Stimulated activated CD8-positive, alpha-beta memory T cell treated with anti-CD3 and anti-CD28 coated beads, Interleukin-15, amount 100 ng/mL, for 48 hours (primary cell): ENCODE data around the gene NELL1.
"Not testable (repeated sequence)": the region's sequence is repeated elsewhere in the genome, so short reads cannot be mapped to it uniquely, and the experiment has no call there.

ENCODE experiments used
- DNase-seq, 2 donors: peaks; one replicate each; pipeline ENCODE4 v3.0.0-alpha.2; 2020; ENCODE audit warnings: low read depth in 2 of 2

The NELL1 gene

DNA sequence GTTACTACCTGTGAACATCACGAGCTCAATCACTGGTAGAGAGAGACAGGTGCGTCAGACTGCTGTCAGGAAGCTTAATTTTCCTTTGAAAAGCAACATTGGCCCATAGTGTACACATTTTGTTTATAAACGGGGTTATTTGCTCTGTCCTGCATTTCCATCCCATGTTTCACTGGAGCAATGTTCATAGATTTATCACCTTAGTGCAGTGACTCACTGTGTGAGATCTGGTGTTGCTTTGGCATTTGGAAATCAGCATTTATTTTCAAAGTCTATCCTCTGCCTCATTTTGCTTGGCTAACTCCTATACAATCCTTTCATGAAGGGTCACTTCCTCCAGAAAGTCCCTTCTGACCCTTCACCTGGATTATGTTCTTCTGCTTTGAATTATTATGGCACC, 529.1 kb downstream of the NELL1 start:
- no peak for DNase-seq

DNA sequence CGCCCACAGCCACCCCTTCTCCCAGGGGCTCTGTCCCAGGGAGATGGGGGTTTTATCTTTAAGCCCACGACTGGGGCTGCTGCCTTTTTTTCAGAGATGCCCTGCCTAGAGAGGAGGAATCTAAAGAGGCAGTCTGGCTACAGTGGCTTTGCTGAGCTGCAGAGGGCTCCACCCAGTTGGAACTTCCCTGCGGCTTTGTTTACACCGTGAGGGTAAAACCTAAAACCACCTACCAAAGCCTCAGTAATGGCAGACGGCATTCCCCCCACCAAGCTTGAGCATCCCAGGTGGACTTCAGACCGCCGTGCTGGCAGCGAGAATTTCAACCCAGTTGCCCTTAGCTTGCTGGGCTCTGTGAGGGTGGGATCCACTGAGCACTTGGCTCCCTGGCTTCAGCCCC, 535.8 kb downstream of the NELL1 start:
- DNase-seq = no peak

DNA sequence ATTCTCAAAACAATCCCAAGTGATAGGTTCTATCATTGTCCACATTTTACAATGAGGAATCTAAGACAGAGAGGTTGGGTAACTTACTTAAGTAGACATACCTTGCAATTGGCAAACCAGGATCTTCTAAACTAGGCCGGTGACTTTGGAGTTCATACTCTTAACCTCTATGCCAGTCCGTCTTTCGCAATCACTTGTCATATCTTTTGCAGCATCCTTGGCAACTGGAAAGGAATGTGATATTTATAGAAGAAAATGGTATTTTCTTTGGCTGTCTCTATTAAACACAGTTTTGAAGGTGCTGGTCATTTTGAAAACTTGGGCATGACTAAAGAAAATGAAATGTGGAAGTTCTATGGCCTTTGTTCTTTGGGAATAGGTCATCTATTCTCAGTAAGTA, 556.5 kb downstream of the NELL1 start:
- no peak for DNase-seq

DNA sequence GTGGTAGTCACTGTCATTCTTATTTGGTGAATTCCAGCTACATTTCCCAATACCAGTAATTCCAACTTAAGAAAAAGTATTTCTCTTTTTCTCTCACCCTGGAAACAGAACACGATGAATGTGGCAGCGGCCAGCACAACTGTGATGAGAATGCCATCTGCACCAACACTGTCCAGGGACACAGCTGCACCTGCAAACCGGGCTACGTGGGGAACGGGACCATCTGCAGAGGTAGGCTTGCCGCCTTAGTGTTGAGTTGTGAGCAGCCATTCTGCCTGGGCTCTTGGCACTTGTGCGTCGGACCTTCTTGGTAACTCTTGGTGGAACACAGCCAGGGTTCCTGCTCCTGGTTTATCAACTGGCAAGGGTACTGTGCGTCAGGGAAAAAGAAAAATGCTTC, 559.8 kb downstream of the NELL1 start:
- no peak for DNase-seq

DNA sequence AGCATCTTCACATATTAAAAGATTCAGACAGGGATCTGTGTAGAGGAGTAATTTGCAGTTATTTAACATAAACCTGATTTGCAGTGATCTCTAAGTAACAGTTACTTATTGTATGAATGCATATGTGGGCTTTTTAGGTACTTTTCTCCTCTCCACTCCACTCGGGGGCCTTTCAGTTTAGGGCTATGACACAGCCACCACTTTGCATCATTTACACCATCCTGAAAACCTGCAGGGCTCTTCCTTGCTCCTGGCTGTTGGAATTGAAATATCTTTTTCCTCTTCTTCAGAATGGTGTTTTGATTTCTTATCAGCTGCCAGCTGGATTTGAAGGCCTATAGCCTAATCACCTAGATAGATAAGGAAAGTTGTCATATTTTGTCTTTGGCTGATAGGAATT, 580.8 kb downstream of the NELL1 start:
- DNase-seq = no peak

DNA sequence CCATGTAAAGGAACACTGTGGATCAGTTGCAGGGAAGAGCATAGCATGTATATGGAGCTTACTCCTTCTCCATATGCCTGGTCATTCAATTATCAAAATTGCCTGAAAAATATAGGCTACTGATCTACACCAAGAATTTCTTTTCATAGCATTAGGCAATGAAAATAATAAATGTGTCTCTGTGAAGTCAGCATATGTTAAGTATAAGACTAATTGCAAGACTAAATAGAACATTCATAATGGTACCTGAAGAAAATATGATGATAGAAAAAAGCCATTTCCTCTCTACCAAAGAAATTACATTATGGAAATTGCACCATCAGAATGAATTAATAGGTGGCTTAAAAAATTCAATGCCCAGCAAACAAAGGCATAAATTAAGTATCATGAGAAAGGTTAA, 584.7 kb downstream of the NELL1 start:
- DNase-seq = no peak

DNA sequence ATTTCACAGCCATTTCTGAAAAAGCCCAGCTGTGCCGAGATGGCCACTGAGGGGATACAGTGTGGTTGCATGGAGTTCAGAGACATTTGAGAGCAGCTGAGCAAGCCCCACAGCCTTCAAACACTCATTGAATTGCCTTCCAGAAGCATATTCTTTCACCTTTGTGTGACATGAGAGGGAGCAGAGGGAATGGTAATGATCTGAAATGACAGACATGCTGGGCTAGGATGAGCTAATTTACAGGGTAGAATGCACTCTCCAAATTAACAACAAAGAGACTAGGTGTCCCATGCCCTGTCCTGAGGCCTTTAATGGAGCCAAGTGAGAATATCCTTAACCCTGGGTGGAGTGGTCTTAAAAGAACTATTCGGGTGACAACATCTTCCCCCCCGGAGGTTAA, 585.4 kb downstream of the NELL1 start:
- no peak for DNase-seq

DNA sequence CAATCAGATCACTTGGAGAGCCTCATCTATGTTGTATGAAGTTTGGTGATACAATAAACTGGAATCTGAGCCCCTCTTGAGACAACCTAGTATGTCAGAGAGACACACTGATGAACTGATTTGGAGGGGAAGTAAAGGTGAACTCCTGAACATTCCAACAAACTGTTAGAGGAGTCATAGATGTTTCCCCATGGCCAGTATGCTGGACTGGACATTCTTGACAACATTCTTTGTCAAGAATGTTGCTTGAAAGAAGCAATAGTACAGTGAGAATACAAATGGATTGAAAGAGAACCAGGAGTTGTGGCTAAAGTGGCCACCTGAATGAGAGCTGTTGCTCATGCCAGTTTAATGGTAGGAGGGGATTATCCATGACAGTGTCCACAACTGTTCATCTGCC, 588.1 kb downstream of the NELL1 start:
- no peak for DNase-seq

DNA sequence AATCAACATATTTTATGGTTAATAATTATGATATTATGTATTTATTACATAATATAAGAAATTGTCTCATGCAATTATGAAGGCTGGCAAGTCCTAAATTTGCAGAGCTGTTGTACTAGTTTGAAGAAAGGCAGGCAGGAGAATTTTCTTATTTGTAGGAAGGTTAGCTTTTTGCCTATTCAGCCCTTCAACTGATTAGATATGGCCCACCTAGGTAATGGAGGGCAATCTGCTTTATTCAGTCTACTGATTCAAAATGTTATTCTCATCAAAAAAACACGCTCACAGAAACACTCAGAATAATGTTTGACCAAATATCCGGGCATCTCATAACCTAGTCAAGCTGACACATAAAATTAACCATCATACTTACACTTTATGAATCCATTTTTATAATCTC, 589.0 kb downstream of the NELL1 start:
- no peak for DNase-seq

DNA sequence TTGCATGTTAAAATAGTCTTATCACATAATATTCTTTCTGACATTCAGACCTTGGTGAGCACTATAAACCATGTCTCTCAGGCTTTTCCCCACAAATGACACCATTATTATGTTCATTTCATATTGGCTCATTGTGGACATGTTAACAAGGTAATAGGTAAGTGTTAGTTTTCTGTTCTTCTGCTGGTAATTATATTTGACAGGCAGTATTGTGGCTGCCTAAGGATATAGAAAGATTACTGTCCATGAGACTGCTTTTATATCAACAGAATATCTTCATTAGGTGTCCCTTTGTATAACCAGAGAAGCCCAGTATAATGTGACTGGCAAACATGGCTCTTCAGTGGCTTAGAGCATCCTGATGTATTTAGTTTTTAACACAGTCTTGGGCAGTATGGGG, 590.7 kb downstream of the NELL1 start:
- no peak for DNase-seq

DNA sequence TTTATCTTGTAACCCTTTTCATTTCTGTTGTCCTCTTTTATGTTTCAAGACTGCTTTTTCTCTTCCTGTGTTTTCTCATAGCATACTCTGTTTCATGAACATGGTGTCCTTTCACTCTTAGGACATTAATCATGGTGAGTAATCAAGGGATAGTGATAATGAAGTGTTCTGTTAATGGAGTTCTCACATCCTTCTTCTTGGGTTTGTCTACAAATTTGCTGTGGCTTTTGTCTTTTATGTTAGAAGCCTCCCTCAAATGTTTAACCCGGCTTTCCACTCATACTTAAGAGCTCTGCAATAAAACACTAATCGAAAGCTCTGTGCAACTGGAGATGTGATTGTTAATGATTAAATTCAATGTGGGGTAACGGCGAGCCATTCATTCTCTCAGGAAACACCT, 593.6 kb downstream of the NELL1 start:
- DNase-seq = no peak

DNA sequence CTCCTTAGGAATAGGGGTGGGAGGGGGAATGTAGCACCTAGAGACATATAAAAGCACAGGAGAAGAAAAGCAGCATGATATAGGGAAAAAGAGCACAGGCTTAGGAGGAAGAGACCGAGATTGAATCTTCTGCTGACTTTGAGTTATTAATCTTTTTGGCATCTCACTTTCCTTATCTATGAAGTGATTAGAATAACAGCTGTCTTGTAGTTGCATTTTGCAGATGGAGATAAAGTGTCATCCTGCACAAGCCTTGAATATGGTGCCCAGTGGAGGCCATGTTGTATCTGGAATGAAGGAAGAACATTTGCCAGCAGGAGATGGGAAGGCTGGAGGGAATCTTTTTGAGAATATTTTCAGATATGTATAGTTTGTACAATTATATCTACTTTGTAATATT, 594.7 kb downstream of the NELL1 start:
- no peak for DNase-seq

DNA sequence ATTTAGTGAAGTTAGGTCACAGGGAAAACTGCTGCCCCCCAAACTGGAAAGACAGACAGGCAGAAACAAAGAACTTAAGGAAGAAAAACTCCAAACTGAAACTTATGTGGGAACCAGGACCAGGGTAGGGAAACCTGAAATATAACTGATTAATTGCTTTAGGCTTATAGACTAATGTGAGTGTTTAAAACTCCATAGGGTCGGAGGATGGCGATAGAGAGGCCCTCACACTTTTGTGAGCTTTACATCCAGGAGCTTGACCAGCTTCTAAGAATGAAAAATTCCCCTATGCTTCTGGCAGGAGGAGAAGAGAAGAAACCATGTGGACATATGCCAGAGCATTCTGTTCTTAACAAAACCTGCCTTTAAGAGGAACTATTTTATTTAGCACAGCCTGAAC, 598.6 kb downstream of the NELL1 start:
- DNase-seq = no peak

DNA sequence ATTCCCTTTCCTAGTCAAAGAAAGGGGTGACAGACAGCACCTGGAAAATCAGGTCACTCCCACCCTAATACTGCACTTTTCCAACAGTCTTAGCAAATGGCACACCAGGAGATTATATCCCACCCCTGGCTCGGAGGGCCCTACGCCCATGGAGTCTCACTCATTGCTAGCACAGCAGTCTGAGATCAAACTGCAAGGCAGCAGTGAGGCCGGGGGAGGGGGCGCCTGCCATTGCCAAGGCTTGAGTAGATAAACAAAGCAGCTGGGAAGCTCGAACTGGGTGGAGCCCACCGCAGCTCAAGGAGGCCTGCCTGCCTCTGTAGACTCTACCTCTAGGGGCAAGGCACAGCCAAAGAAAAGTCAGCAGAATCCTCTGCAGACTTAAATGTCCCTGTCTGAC, 602.8 kb downstream of the NELL1 start:
- not testable (repeated sequence) for DNase-seq

DNA sequence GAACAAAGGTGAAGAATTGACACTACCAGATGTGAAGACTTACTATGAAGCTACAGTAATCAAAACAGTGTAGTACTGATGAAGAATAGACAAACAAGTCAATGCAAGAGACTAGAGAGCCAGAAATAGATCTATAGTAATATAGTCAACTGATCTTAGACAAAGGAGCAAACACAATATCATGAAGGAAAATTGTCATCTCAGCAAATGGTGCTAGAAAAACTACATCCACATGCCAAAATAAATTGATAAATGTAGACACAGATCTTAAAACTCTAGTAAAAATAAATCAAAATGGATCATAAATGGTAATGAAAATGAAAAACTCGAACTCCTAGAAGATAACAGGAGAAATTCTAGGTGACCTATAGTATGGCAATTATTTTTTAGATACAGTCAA, 609.5 kb downstream of the NELL1 start:
- no peak for DNase-seq

DNA sequence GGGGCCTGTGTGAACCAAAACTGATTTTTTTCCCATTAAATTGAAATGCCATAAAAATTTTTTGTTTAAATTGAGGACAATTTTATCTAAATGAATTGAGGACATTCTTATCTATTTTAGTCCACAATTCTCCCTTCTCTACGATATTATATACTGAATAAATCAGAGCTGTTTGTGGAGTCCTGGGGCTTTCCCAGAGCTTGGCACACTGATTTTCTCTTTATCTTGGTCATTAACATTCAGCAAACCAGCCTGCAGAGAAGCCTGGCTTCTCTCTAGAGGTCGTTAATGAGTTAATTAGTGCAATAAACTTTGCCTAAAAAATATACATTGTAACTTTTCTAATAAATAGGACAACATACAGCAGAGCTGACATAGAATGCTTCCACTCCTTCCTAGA, 615.7 kb downstream of the NELL1 start:
- no peak for DNase-seq

DNA sequence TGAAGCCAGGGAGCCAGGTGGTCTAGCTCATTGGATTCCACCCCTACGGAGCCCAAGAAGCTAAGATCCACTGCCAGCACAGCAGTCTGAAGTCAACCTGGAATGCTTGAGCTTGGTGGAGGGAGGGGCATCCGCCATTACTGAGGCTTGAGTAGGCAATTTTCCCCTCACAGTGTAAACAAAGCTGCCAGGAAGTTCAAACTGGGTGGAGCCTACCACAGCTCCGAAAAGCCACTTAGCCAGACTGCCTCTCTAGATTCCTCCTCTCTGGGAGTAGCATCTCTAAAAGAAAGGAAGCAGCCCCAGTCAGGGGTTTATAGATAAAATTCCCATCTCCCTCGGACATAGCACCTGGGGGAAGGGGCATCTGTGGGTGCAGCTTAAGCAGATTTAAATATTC, 620.3 kb downstream of the NELL1 start:
- DNase-seq = no peak

DNA sequence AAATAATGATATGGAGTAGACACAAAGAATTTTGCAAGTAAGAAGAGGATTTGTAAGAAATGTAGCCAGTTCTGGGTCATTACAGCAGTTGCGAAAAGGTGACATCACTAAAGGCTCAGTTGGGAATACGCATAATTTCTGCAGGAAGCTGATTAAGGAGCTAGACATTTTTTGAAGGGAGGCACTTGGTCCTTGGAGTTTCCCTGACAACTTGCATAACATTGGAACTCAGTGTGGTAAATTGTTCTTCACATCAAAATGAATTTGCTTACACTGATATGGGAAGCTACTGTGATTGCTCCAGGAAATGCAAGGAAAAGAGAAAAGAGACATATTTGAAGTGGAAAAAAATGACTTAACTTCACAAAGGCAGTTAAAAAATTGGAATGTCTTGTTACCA, 626.1 kb downstream of the NELL1 start:
- no peak for DNase-seq

DNA sequence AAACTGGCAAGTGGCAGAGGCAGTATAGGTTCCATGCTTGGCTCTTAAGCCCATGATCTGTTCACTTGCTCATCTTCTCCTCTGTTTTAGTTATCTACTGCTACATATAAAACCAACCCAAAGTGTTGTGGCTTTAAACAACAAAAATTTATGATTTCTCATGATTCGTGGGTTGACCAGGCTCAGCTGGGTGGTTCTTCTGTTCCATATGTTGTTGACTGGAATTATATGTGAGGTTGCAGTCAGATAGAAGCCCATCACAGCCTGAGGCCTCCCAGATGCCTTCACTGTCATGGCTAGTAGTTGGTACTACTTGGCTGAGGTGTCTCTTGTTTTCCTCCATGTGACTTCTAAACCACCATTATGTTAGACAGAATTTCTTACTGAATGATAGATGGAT, 632.6 kb downstream of the NELL1 start:
- DNase-seq = no peak

DNA sequence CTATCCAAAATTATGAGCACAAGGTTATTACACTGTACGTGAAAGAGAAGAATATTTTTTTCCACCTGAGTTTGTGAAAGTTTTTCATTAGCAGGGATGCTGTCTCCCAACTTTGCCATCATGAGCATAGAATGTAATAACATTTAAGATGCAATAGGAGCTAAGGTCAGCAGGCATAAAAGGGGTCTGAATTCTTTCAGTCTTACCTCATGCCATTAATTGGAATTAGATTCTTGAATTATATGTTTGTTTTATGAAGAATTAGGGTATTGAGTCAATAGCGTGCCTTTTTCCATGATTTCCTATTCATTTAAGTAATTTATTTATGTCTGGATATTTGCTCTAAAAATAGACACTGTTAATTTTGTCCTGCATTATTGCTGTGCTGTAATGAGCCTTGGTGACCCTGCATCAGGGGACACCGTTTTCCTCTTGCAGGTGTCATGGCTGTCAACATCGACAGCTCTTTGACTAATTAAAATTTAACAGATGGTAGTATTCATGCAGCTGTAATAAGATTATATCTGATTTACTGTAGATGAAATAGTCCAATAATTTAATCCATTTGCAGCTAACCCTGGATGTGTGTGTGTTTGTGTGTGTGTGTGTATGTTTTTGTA, 637.5 kb downstream of the NELL1 start:
- DNase-seq = no peak

DNA sequence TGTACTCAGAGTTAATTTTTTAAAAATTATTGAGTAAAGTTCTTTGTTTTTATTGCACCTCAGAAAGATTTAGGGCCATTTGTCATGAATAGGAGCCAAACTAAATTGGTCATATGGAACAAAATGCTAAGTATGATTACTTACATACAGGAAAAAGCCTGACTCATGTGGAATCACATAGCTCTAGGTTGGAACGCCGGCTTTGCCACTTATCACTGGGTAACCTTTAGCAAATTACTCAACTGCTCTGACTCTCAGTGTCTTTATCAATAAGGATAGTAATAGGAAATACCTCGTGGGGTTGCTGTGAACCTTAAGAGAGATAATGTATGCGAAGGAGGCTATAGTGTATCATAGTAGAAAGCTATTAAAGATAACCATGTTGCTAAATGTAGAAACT, 638.5 kb downstream of the NELL1 start:
- DNase-seq = no peak

DNA sequence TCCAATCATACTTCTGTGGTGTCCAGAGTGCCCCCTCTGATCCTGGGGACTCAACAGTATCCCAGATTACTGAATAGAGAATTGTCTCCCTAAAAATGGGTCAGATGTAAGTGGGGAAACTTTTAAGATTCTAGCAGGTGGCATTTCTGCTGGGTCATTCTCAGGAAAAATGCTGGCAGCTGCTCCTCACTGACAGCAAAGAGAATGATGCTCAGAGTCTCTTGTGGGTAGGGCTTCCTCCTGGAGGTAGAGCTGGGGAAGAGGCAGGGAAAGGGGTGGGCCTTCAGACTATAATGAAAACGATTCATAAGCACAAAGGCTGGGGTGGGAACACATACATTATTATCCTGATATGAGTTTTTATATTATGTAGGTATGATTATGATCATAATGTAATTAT, 647.2 kb downstream of the NELL1 start:
- no peak for DNase-seq

DNA sequence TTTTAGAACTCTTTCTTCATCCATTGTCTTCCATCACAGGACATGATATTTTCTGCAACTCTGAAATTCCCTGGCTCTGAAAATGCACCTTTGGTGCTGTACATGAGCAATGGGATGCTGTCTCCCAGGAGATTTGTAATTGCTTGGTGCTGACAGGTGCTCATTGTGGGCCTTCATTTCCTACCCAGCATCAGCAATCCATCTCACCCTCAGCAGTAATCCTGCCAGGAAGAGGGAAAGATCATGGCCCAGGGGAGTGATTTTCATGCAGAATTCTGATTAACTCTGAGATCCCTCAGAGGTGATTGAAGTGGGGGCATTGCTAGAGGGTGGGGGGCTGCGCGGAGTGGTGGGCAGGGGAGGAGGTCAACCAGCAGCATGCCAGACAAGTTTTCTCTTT, 651.7 kb downstream of the NELL1 start:
- no peak for DNase-seq

DNA sequence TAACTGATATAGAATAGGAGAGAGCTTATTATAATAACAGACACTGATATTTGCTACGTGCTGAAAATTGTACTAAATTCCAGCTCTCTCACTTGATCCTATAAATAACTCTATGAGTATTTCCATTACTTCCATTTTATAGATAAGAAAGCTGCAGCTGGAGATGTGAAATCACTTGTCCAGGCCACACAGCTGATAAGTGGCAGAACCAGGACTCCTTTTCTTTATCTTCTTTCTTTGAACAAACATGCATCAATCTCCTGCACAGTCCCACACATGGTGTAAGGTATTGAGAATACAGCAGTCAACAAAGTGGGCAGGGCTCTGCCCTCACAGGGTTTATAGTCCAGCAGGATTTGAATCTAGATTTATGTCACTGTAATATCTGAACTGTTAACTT, 652.1 kb downstream of the NELL1 start:
- no peak for DNase-seq

DNA sequence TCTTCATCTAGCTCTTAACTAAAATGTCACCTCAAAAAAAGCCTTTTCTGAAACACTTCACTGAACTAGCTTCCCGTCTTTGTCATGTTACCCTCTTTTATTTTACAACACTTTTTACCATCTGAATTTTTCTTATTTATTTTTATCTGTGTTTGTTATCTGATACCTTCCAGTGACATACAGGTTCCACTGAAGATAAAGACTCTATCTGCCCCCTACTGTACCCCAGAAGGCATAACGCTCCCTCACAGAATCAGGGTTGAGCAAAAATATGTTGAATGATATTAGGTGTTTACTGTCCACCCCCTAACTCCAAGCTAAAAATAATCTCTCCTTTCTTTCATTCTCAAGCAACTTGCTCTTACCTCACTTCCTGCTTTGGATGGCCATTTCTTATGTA, 654.2 kb downstream of the NELL1 start:
- DNase-seq = no peak
